Cardiac muscle cell (in vitro differentiated cells and primary cell): ENCODE results near the gene HNRNPR. TPM values are rescaled to one million over a fixed set of nuclear protein-coding genes. Genes with fewer than 3 reads are reported as not detected.
"Not testable (repeated sequence)": the region's sequence is repeated elsewhere in the genome, so short reads cannot be mapped to it uniquely, and the experiment has no call there.

Source experiments
- DNase-seq, 2 donors: peaks; one replicate each; pipeline versions ENCODE4 v3.0.0 to v3.0.0-alpha.2; 2010 to 2017; ENCODE audit warnings: low read depth in 1 of 2, low spot score in 1 of 2
- H3K27ac ChIP-seq: fragments of 200-600 bp; sonication (generic); 2 replicates; pipeline ENCODE4 v1.5.1; 2016
- H3K27me3 ChIP-seq: fragments of 200-600 bp; sonication (generic); 2 replicates; pipeline ENCODE4 v1.6.0; 2016; ENCODE audit warnings: control low read depth
- H3K36me3 ChIP-seq: fragments of 200-600 bp; sonication (generic); 2 replicates; pipeline ENCODE4 v1.5.1; 2016; ENCODE audit warnings: control low read depth
- H3K4me1 ChIP-seq: fragments of 200-600 bp; sonication (generic); 2 replicates; pipeline ENCODE4 v1.8.1; 2017; ENCODE audit warnings: low read depth, mild to moderate bottlenecking, mixed run types
- H3K4me3 ChIP-seq: fragments of 200-600 bp; sonication (generic); 2 replicates; pipeline ENCODE4 v1.5.1; 2016; ENCODE audit warnings: mild to moderate bottlenecking
- H3K9me3 ChIP-seq: fragments of 200-600 bp; sonication (generic); 2 replicates; pipeline ENCODE4 v1.5.1; 2017; ENCODE audit warnings: low read depth, mild to moderate bottlenecking, control low read depth
- CTCF ChIP-seq: IDR thresholded peaks from 2 replicates; pipeline ENCODE4 v1.5.1; 2012; ENCODE audit warnings: low read depth, mild to moderate bottlenecking, low read length
- polyA plus RNA-seq: library from polyadenylated mRNA; unstranded; fragments of >200 nt; fragmentation: Nextera tagmentation; extraction: Ambion mirVana; gene quantifications from 2 replicates; pipeline ENCODE4 v1.2.1, GENCODE V29; 2016
- total RNA-seq: library from RNA; depleted of rRNA; stranded (reverse); fragments of >200 nt; gene quantifications from 2 replicates; pipeline ENCODE4 v1.2.3, GENCODE V29; 2016

Gene HNRNPR
- total and polyA plus RNA-seq, 2 experiments from 2014 or later = 142 to 154 TPM

DNA sequence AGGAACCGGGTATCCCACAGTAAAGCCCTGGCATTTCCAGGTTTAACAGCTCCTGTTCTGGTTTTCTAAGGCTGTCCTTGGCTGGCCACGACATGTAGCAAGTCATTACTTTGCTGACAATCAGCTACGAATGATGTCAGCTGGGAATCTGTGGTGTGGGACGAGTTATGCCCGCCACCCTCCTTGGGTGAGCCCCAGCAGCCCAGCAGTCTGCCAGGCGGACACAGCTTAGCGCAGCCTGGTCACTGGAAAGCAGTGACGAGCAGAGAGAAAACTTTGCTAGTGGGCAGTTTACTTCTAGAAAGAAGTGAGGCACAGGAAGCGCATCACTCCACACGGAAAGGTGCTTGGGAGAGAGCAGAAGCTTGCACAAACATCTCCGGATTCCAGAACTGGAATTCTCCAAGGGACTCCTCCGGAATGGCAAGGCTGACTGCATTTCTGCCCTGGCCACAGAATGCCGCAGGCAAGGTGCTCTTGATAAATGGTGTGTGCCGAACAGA lies 41.1 kb upstream of the HNRNPR start:
- Histone ChIP-seq H3K27me3 (peaks cover 2% of the 10 kb centered on the region), H3K27ac (no peak overlapping the region), H3K4me3 (no peak overlapping the region), H3K9me3 (no peaks in the 10 kb centered on the region), H3K36me3 (peaks cover 18% of the 10 kb centered on the region), H3K4me1 (no peaks in the 10 kb centered on the region)
- no peak for TF ChIP-seq CTCF
- peak in 1 of 2 donors; percentile 51 for DNase-seq

DNA sequence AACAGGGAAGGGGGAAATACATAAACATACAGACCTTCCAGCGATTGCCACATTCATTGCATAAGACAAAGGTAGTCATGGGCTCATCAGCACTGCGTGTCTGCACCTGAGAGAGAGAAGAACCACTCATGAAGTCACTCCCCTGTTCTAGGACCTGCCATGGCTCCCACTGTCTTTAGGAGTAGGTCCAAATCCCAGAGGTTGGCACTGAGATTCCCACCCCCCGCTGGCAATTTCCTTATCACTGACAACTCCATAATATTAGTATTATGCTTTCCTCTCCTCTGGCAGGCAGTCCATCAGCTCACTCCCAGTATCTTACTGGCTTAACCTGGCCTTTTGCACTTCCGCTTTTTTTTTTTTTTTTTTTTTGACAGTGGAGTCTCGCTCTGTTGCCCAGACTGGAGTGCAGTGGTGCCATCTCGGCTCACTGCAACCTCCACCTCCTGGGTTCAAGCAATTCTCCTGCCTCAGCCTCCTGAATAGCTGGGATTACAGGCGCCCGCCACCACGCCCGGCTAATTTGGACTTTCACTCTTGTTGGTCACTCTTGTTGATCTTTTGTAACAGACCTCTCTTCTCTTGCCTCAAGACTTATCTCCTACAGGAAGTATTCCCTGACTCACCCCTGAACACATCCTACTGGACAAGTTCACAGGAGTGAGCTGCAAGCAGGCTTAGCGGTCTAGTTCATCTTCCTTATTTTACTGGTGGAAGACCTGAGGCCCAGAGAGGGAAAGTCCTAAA lies 40.4 kb upstream of the HNRNPR start:
- Histone ChIP-seq H3K4me3 (no peak overlapping the region), H3K27me3 (peaks cover 2% of the 10 kb centered on the region), H3K27ac (no peak overlapping the region), H3K36me3 (peaks cover 18% of the 10 kb centered on the region), H3K4me1 (no peaks in the 10 kb centered on the region), H3K9me3 (no peaks in the 10 kb centered on the region)
- DNase-seq = peak in 1 of 2 donors; percentile 85
- TF ChIP-seq CTCF = no peak

GRCh38 chr1:23383577-23384311 lies 39.7 kb upstream of the HNRNPR start:
- peaks cover 2% of the 10 kb centered on the region for H3K27me3 ChIP-seq
- peaks cover 18% of the 10 kb centered on the region for H3K36me3 ChIP-seq
- peak in 1 of 2 donors; percentile 45 for DNase-seq
- H3K27ac ChIP-seq = no peak overlapping the region
- H3K9me3 ChIP-seq = no peaks in the 10 kb centered on the region
- H3K4me3 ChIP-seq = no peak overlapping the region
- H3K4me1 ChIP-seq = no peaks in the 10 kb centered on the region
- no peak for TF ChIP-seq CTCF

- peak overlapping the region; percentile 34 for H3K27ac ChIP-seq
- H3K4me1 ChIP-seq = no peaks in the 10 kb centered on the region
- H3K27me3 ChIP-seq = peaks cover 2% of the 10 kb centered on the region
- H3K4me3 ChIP-seq = no peak overlapping the region
- TF ChIP-seq CTCF = no peak
- no peak for DNase-seq
- H3K36me3 ChIP-seq = peaks cover 18% of the 10 kb centered on the region
- no peaks in the 10 kb centered on the region for H3K9me3 ChIP-seq
Measured at GRCh38 chr1:23381233-23381885, 37.3 kb upstream of the HNRNPR start.

GRCh38 chr1:23380719-23381118 lies 36.6 kb upstream of the HNRNPR start:
- Histone ChIP-seq H3K9me3 (no peaks in the 10 kb centered on the region), H3K4me3 (no peak overlapping the region), H3K4me1 (no peaks in the 10 kb centered on the region), H3K27ac (no peak overlapping the region), H3K27me3 (peaks cover 2% of the 10 kb centered on the region), H3K36me3 (peaks cover 18% of the 10 kb centered on the region)
- DNase-seq = no peak
- TF ChIP-seq CTCF = no peak

DNA sequence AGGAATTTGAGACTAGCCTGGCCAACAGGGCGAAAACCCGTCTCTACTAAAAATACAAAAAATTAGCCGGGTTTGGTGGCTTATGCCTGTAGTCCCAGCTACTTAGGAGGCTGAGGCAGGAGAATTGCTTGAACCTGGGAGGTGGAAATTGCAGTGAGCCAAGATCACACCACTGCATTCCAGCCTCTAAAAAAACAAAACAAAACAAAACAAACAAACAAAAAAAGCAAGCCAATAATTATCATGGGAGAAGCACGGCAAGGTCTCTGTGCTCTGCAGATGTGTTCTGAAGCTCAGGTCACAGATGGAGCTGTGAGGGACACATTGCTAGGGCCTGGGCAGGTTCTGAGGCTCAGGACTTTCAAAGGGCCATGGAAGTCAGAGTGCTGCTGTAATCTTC lies 36.2 kb upstream of the HNRNPR start:
- DNase-seq, H3K9me3 ChIP-seq, H3K27me3 ChIP-seq, H3K4me3 ChIP-seq, H3K27ac ChIP-seq, H3K4me1 ChIP-seq: not testable (repeated sequence)
- peaks cover 18% of the 10 kb centered on the region for H3K36me3 ChIP-seq
